K562 (cell line): Measurements from ENCODE around the gene GMPR. TPM values are rescaled to one million over a fixed set of nuclear protein-coding genes. Genes with fewer than 3 reads are reported as not detected.

Experiments used
- ATAC-seq: fragments of 200-7000 bp; cut with Tn5 transposase; 3 replicates; pipeline ENCODE4 v1.9.1; 2020; ENCODE audit warnings: moderate library complexity
- BruUV-seq: library from RNA; stranded (reverse); fragments of 400-500 nt; replicated peaks from 2 replicates; lab custom pipeline; 2021; lab: Mats Ljungman, UMichigan
- CTCF ChIA-PET: fragments of 300-600 bp; formaldehyde crosslinking; extraction: SDS; loops from one replicate; lab custom pipeline; 2021; ENCODE audit warnings: low intra/inter-chr PET ratio; lab: Yijun Ruan, JAX
- POLR2A ChIA-PET: fragments of 300-600, 350-650 bp; sonication (Branson Sonifier 250); formaldehyde crosslinking; extraction: SDS; loops from one replicate; lab custom pipeline; 2021; ENCODE audit warnings: antibody characterized with exemption, inconsistent platforms; lab: Yijun Ruan, JAX
- DNase-seq, 4 experiments: peaks; one replicate each; pipeline versions ENCODE4 v3.0.0 to v3.0.0-alpha.2; 2011 to 2018; ENCODE audit warnings: low spot score in 3 of 4, mixed read lengths in 3 of 4; ENCODE audit errors: extremely low read depth in 1 of 4
- FAIRE-seq: peaks from 2 replicates; lab custom pipeline; 2011; peaks lifted over from hg19 to GRCh38; lab: Jason Lieb, UNC
- H2AFZ ChIP-seq: 2 replicates; pipeline ENCODE4 v1.6.0; 2011; ENCODE audit warnings: low read depth, low read length, control low read depth, inconsistent platforms
- H3K27ac ChIP-seq: fragments of 200-600 bp; 3 replicates; pipeline ENCODE4 v1.8.0; 2011; ENCODE audit warnings: low read depth, mild to moderate bottlenecking, control low read depth, inconsistent platforms, low read length, moderate library complexity, mixed read lengths; ENCODE audit errors: extremely low read depth
- H3K27me3 ChIP-seq, 2 experiments: fragments of 300-600 bp in 1 of 2; 2 replicates in 1 of 2; 3 replicates in 1 of 2; pipeline versions ENCODE4 v1.6.0 to v1.8.0; 2011; ENCODE audit warnings: inconsistent platforms in 2 of 2, low read length in 2 of 2, mild to moderate bottlenecking in 1 of 2, mixed read lengths in 1 of 2, moderate library complexity in 1 of 2; ENCODE audit not compliant: control insufficient read depth in 2 of 2, insufficient read depth in 2 of 2
- H3K36me3 ChIP-seq: fragments of 300-600 bp; 3 replicates; pipeline ENCODE4 v1.8.0; 2011; ENCODE audit warnings: mild to moderate bottlenecking, low read length, inconsistent platforms; ENCODE audit not compliant: control insufficient read depth, insufficient read depth
- H3K4me1 ChIP-seq, 2 experiments: fragments of 200-600 bp in 1 of 2; replicated peaks in 1 of 2; 2 replicates in 1 of 2; 3 replicates in 1 of 2; pipeline versions ENCODE4 v1.5.1 to v1.8.0; 2011; ENCODE audit warnings: inconsistent platforms in 2 of 2, low read length in 2 of 2, mild to moderate bottlenecking in 1 of 2, mixed read lengths in 1 of 2, moderate library complexity in 1 of 2; ENCODE audit not compliant: control insufficient read depth in 2 of 2, insufficient read depth in 2 of 2
- H3K4me2 ChIP-seq: 2 replicates; pipeline ENCODE4 v1.6.1; 2011; ENCODE audit warnings: low read length, control low read depth, inconsistent platforms, mixed read lengths; ENCODE audit not compliant: insufficient read depth
- H3K4me3 ChIP-seq: fragments of 200-600 bp; sonication (generic), shearing (Covaris generic); 2 replicates; pipeline ENCODE4 v1.5.1; 2016; ENCODE audit warnings: control low read depth, inconsistent platforms
- H3K79me2 ChIP-seq: fragments of 200-600 bp; 3 replicates; pipeline ENCODE4 v1.8.0; 2011; ENCODE audit warnings: low read length, inconsistent platforms; ENCODE audit not compliant: control insufficient read depth, insufficient read depth
- H3K9ac ChIP-seq, 2 experiments: 2 replicates each; pipeline versions ENCODE4 v1.6.0 to v1.6.1; 2011; ENCODE audit warnings: low read depth in 2 of 2, low read length in 2 of 2, control low read depth in 1 of 2, inconsistent platforms in 1 of 2, mild to moderate bottlenecking in 1 of 2, mixed read lengths in 1 of 2; ENCODE audit not compliant: insufficient read depth in 1 of 2
- H3K9me1 ChIP-seq: one replicate; pipeline ENCODE4 v1.6.0; 2011; ENCODE audit warnings: inconsistent platforms, mild to moderate bottlenecking, low read length, moderate library complexity; ENCODE audit not compliant: control insufficient read depth, insufficient read depth
- H3K9me3 ChIP-seq: replicated peaks from 2 replicates; pipeline ENCODE4 v1.5.1; 2011; ENCODE audit warnings: low read depth, low read length, inconsistent platforms; ENCODE audit not compliant: control insufficient read depth, insufficient read depth
- H4K20me1 ChIP-seq: replicated peaks from 2 replicates; pipeline ENCODE4 v1.6.1; 2011; ENCODE audit warnings: low read length, inconsistent platforms, mixed read lengths; ENCODE audit not compliant: control insufficient read depth, insufficient read depth
- POLR2G ChIP-seq: fragments of 200-400 bp; formaldehyde crosslinking; IDR thresholded peaks from 2 replicates; pipeline ENCODE4 v1.6.1; 2017; ENCODE audit warnings: low read depth, mild to moderate bottlenecking, antibody characterized with exemption, low read length, moderate library complexity
- ZBTB33 ChIP-seq: sonication (generic); formaldehyde crosslinking; IDR thresholded peaks from 2 replicates; pipeline ENCODE4 v1.8.1; 2023; ENCODE audit warnings: mild to moderate bottlenecking, missing genetic modification reagents
- ZNF764 ChIP-seq: fragments of 250-450 bp; sonication (Bioruptor Pico); IDR thresholded peaks from 2 replicates; pipeline ENCODE4 v1.4.0; 2020; ENCODE audit warnings: low read depth, mild to moderate bottlenecking, moderate library complexity
- WGBS: fragments of 100-300 bp; shearing (Covaris generic); methylation state at CpG from one replicate; pipeline ENCODE4 v1.1.6; 2016; ENCODE audit warnings: low coverage, mixed read lengths; ENCODE audit not compliant: insufficient coverage; ENCODE audit errors: missing lambda C conversion rate; 5-methylcytosine and 5-hydroxymethylcytosine counted together
- in situ Hi-C: fragments of 300-500 bp; cut with MboI; formaldehyde crosslinking; loops from 4 replicates; pipeline ENCODE4 v1.15.0; 2018; ENCODE audit warnings: inconsistent platforms, mixed read lengths
- intact Hi-C: fragments of 100-400 bp; cut with micrococcal nuclease; formaldehyde crosslinking; loops from 2 replicates; pipeline ENCODE4 v1.14.2; 2022
- polyA plus RNA-seq, 8 experiments: library from polyadenylated mRNA; depleted of rRNA in 4 of 8; stranded (reverse) in 5 of 8; unstranded in 3 of 8; fragments of >200 nt; fragmentation: Nextera tagmentation in 2 of 8; fragmentation: Illumina TruSeq in 1 of 8; extraction: Ambion mirVana in 2 of 8; extraction: Trizol in 1 of 8; gene quantifications; 2 replicates each; pipeline versions ENCODE4 v1.2.1 to v1.2.3, GENCODE V29; 2011 to 2014; ENCODE audit warnings: inconsistent platforms in 1 of 8, missing spikeins in 1 of 8
- total RNA-seq, 7 experiments: library from RNA; depleted of rRNA in 6 of 7; stranded (reverse); fragments of >200 nt in 6 of 7; fragmentation: Illumina TruSeq in 2 of 7; extraction: Trizol in 2 of 7; gene quantifications; 2 replicates each; pipeline versions ENCODE4 v1.2.1 to v1.2.3, GENCODE V29; 2011 to 2021; ENCODE audit warnings: low replicate concordance in 1 of 7

The GMPR gene
- total and polyA plus RNA-seq, 9 of the 15 experiments (the other 6 are each of a cell fraction or from before 2014, with no cell fraction given): 34.6 to 83.7 (median 49.8) TPM

- ChIA-PET POLR2A (interaction anchor here (1.0 to 5.3 kb wide), 5 partner anchors 9 to 22 kb away, joined by 5 to 36 read pairs (median 7); no protein-coding TSS in a partner anchor), CTCF (no interaction called here)
- DNase-seq: no peak
- no peaks in the 10 kb centered on the region for H4K20me1 ChIP-seq
- no peaks in the 10 kb centered on the region for H3K27me3 ChIP-seq
- H3K36me3 ChIP-seq: peaks cover 64% of the 10 kb centered on the region
- no peak overlapping the region for H3K27ac ChIP-seq
- in situ Hi-C loops: no loop called here
- H3K9me3 ChIP-seq: no peaks in the 10 kb centered on the region; the same call in 1 of the 2 replicates
- H2AFZ ChIP-seq: no peak overlapping the region
- H3K9me1 ChIP-seq: no peaks in the 10 kb centered on the region
- no peak overlapping the region for H3K4me2 ChIP-seq
- H3K4me1 ChIP-seq: peaks cover 0 to 7% of the 10 kb centered on the region in 2 experiments; a peak in 1 of 5 replicates
- H3K79me2 ChIP-seq: no peaks in the 10 kb centered on the region
- FAIRE-seq: no peak
- TF ChIP-seq ZNF764: no peak
- TF ChIP-seq POLR2G: peak; percentile 41
- peak; percentile 61; the same call in 1 of the 2 replicates for TF ChIP-seq ZBTB33 (CRISPR knock-in tag)
- intact Hi-C loops: no loop called here
- ATAC-seq: no peak
- BruUV-seq: no TSS peak
- 96% methylated on average over 13 of the region's 26 CpGs for WGBS
- no peak overlapping the region for H3K4me3 ChIP-seq
- H3K9ac ChIP-seq: no peak overlapping the region
Observed at GRCh38 chr6:16288163-16288562, 49.8 kb downstream of the GMPR start.
